GM12892 (cell line): Measurements from ENCODE around the gene CAPG.

ENCODE experiments used
- POLR2A ChIP-seq: IDR thresholded peaks from 2 replicates; pipeline ENCODE4 v1.6.1; 2011; ENCODE audit warnings: low read depth, low read length, control low read depth
- POLR2AphosphoS5 ChIP-seq: IDR thresholded peaks from 2 replicates; pipeline ENCODE4 v1.6.1; 2011; ENCODE audit warnings: low read depth, low read length, control low read depth
- TAF1 ChIP-seq: IDR thresholded peaks from 2 replicates; pipeline ENCODE4 v1.6.1; 2011; ENCODE audit warnings: low read depth, mild to moderate bottlenecking, control low read depth, low read length, borderline replicate concordance

DNA sequence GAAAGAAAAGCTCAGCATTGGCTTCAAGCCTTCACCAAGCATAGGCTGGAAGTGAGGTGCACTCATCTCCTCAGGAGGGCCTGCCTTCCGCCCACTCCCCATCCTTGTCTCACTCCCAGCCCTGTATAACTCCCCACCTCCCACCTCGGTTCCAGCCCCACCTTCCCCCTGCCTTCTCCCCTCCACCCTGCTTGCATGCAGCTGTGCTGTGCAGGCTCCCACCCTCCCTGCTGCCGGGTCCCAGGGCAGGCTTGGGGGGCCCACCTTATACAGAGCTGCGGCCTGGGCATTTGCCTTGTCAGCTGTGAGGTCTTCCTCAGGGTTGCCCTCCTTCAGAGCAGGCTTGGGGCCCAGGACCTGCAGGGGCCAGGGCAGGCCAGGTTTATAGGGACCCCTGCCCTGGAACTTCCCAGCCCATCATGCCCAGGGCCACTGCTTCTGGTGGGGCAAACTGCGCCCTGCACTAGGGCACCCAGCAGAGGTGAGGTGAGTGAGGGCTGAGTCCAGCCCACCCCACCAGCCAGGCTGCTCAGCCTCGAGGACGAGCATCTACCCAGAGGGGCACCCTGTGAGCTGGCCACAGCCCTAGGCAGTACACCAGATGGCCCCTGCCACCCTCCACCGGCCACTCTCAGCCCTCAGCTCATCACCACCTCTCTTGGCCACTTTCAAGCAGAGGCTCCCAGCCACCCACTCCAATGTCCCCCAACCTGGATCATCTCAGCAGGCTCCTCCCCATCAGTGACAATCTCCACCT, 11.6 kb downstream of the CAPG start:
- TF ChIP-seq POLR2A: no peak
- TF ChIP-seq TAF1: no peak
- TF ChIP-seq POLR2AphosphoS5: no peak
